Spinal cord (tissue), 10 donors: ENCODE data around the gene GPR3. TPM values are rescaled to one million over a fixed set of nuclear protein-coding genes. Genes with fewer than 3 reads are reported as not detected.
"Not testable (repeated sequence)": the region's sequence is repeated elsewhere in the genome, so short reads cannot be mapped to it uniquely, and the experiment has no call there.

Experiments
- DNase-seq, 6 donors: peaks; one replicate each; pipeline versions ENCODE4 v3.0.0 to v3.0.0-alpha.2; 2013 to 2015; ENCODE audit warnings: low spot score in 6 of 6, low read depth in 4 of 6
- H3K27ac ChIP-seq: one replicate; pipeline ENCODE4 v1.5.1; 2013; ENCODE audit warnings: low read depth, low read length, control low read depth
- H3K27me3 ChIP-seq: one replicate; pipeline ENCODE4 v1.6.1; 2013; ENCODE audit warnings: low read length; ENCODE audit not compliant: control insufficient read depth, insufficient read depth
- H3K36me3 ChIP-seq: one replicate; pipeline ENCODE4 v1.6.1; 2013; ENCODE audit warnings: low read length; ENCODE audit not compliant: control insufficient read depth, insufficient read depth
- H3K4me1 ChIP-seq: one replicate; pipeline ENCODE4 v1.6.1; 2013; ENCODE audit warnings: low read length; ENCODE audit not compliant: control insufficient read depth, insufficient read depth
- H3K4me3 ChIP-seq: one replicate; pipeline ENCODE4 v1.5.1; 2013; ENCODE audit warnings: low read depth, low read length, control low read depth
- H3K9me3 ChIP-seq: one replicate; pipeline ENCODE4 v1.6.1; 2013; ENCODE audit warnings: low read length; ENCODE audit not compliant: control insufficient read depth, insufficient read depth
- WGBS: methylation state at CpG from one replicate; pipeline ENCODE4 v1.1.5; 2013; ENCODE audit warnings: missing lambda C conversion rate; ENCODE audit not compliant: insufficient coverage; 5-methylcytosine and 5-hydroxymethylcytosine counted together
- polyA plus RNA-seq, 2 donors: library from polyadenylated mRNA; unstranded; fragments of 120-200 nt; gene quantifications; one replicate each; pipeline ENCODE4 v1.2.1, GENCODE V29; 2013; ENCODE audit not compliant: insufficient read length in 2 of 2
- total RNA-seq, 2 donors: library from RNA; depleted of rRNA in 1 of 2; stranded (reverse); fragments of 120-200 nt in 1 of 2; fragments of >200 nt in 1 of 2; gene quantifications; one replicate each; pipeline versions ENCODE4 v1.2.3 to v1.2.4, GENCODE V29; 2013 to 2014
- donor health status: healthy.

The GPR3 gene
- total and polyA plus RNA-seq, 4 donors, result 0.66 to 3.6 (median 2.4) TPM

GRCh38 chr1:27405598-27406361 is 13.4 kb downstream of the GPR3 start:
- not testable (repeated sequence) for H3K9me3 ChIP-seq, H3K27me3 ChIP-seq, H3K4me3 ChIP-seq
- Histone ChIP-seq H3K27ac (peak overlapping the region; percentile 90), H3K4me1 (peaks cover 65% of the 10 kb centered on the region), H3K36me3 (peaks cover 46% of the 10 kb centered on the region)
- WGBS, result 44% methylated on average over 13 of the region's 18 CpGs
- DNase-seq, result peak in 1 of 6 donors; percentile 50

- H3K4me3 ChIP-seq, result no peak overlapping the region
- peak overlapping the region; percentile 90 for H3K27ac ChIP-seq
- 11% methylated on average over 2 of the region's 4 CpGs for WGBS
- H3K4me1 ChIP-seq, result peaks cover 60% of the 10 kb centered on the region
- no peaks in the 10 kb centered on the region for H3K27me3 ChIP-seq
- no peaks in the 10 kb centered on the region for H3K9me3 ChIP-seq
- DNase-seq, result peak in 2 of 6 donors; percentile 45 to 62
- H3K36me3 ChIP-seq, result peaks cover 51% of the 10 kb centered on the region
These were observed 13.9 kb downstream of the GPR3 start for GRCh38 chr1:27406362-27406680.

- not testable (repeated sequence) for H3K4me3 ChIP-seq, DNase-seq, H3K9me3 ChIP-seq, H3K27me3 ChIP-seq
- Histone ChIP-seq H3K27ac (peak overlapping the region; percentile 90), H3K4me1 (peaks cover 55% of the 10 kb centered on the region), H3K36me3 (peaks cover 56% of the 10 kb centered on the region)
- WGBS, result 56% methylated on average over 2 of the region's 2 CpGs
These were observed 14.4 kb downstream of the GPR3 start for GRCh38 chr1:27406791-27407190.

- peaks cover 65% of the 10 kb centered on the region for H3K36me3 ChIP-seq
- no peak overlapping the region for H3K4me3 ChIP-seq
- no peaks in the 10 kb centered on the region for H3K9me3 ChIP-seq
- WGBS, result 92% methylated on average over 8 of the region's 9 CpGs
- no peaks in the 10 kb centered on the region for H3K27me3 ChIP-seq
- peaks cover 45% of the 10 kb centered on the region for H3K4me1 ChIP-seq
- no peak for DNase-seq
- no peak overlapping the region for H3K27ac ChIP-seq
These were observed 15.7 kb downstream of the GPR3 start for GRCh38 chr1:27408151-27408550.

DNA sequence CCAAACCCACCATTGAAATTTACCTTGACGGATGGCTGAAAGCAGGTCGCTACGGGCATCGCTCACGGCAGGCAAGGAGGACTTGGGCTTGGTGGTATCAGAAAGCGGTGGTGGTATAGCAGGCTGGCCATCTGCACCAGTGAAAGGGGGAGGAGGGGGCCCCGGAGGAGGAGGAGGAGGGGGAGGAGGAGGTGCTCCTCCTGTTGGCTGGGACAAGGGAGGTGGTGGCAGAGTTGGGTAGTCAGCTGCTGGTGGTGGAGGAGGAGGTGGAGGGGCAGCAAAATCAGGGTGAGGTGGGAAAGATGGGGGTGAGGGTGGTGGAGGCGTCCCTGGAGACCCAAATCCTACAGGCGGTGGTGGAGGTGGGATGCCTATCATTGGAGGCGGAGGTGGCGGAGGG is 17.2 kb downstream of the GPR3 start:
- WGBS, result 89% methylated on average over 10 of the region's 11 CpGs
- H3K27ac ChIP-seq, result no peak overlapping the region
- no peak for DNase-seq
- H3K4me1 ChIP-seq, result peaks cover 37% of the 10 kb centered on the region
- H3K9me3 ChIP-seq, result no peaks in the 10 kb centered on the region
- peaks cover 69% of the 10 kb centered on the region for H3K36me3 ChIP-seq
- H3K27me3 ChIP-seq, result no peaks in the 10 kb centered on the region
- no peak overlapping the region for H3K4me3 ChIP-seq

- no peak for DNase-seq
- Histone ChIP-seq H3K9me3 (no peaks in the 10 kb centered on the region), H3K4me3 (no peak overlapping the region), H3K27ac (no peak overlapping the region), H3K27me3 (no peaks in the 10 kb centered on the region), H3K4me1 (peaks cover 30% of the 10 kb centered on the region), H3K36me3 (peaks cover 65% of the 10 kb centered on the region)
- 100% methylated on average over 1 of the region's 2 CpGs for WGBS
These were observed 18.3 kb downstream of the GPR3 start for GRCh38 chr1:27410709-27411108.

- WGBS, result 100% methylated on average over 1 of the region's 4 CpGs
- no peak for DNase-seq
- Histone ChIP-seq H3K27me3 (no peaks in the 10 kb centered on the region), H3K4me1 (peaks cover 12% of the 10 kb centered on the region), H3K4me3 (no peak overlapping the region), H3K36me3 (peaks cover 67% of the 10 kb centered on the region), H3K27ac (peak overlapping the region; percentile 69), H3K9me3 (no peaks in the 10 kb centered on the region)
These were observed 20.1 kb downstream of the GPR3 start for GRCh38 chr1:27412502-27412901.

DNA sequence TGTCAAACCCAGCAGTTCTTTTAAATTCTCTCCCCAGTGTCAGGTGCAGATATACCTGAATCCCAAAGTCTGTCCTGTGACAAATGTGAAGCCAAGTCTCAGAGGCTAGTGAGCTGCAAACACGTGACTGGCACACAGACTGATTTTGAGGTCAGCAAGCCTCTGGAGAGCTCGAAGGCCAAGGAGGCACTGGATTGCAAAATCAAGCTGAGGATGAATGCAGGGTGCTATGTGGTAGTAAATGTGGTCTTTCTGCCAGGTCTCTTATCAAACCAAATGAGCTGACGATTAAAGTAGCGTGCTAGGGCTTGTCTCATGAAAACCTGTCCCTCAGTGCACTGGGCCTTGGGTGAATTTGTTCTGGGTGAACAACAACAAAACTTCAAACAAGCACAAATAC is 20.6 kb downstream of the GPR3 start:
- no peak for DNase-seq
- WGBS, result 74% methylated on average over 2 of the region's 4 CpGs
- Histone ChIP-seq H3K27me3 (no peaks in the 10 kb centered on the region), H3K9me3 (no peaks in the 10 kb centered on the region), H3K27ac (peak overlapping the region; percentile 69), H3K4me1 (peaks cover 15% of the 10 kb centered on the region), H3K36me3 (peaks cover 65% of the 10 kb centered on the region), H3K4me3 (no peak overlapping the region)

DNA sequence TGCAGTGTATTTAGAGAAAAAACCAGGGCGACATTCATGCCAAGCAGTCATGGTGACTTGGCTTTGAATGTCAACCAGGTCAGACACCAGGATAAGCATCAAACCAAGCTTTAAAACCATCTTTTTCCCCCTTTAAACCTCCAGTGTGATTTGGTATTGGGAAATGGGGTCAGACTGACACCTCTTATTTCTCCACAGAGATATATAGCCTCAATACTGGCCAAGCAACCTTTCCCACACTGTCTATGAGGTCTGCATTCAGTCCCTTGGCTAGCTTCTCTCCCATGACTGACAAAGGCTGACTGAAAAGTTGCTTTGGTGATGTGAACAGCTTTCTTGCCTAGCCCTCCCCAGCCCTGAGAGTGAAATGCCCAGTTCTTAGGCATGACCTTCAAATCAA is 21.7 kb downstream of the GPR3 start:
- no CpG with 5 or more reads among the region's 1 CpG for WGBS
- no peaks in the 10 kb centered on the region for H3K27me3 ChIP-seq
- H3K27ac ChIP-seq, result peak overlapping the region; percentile 69

DNA sequence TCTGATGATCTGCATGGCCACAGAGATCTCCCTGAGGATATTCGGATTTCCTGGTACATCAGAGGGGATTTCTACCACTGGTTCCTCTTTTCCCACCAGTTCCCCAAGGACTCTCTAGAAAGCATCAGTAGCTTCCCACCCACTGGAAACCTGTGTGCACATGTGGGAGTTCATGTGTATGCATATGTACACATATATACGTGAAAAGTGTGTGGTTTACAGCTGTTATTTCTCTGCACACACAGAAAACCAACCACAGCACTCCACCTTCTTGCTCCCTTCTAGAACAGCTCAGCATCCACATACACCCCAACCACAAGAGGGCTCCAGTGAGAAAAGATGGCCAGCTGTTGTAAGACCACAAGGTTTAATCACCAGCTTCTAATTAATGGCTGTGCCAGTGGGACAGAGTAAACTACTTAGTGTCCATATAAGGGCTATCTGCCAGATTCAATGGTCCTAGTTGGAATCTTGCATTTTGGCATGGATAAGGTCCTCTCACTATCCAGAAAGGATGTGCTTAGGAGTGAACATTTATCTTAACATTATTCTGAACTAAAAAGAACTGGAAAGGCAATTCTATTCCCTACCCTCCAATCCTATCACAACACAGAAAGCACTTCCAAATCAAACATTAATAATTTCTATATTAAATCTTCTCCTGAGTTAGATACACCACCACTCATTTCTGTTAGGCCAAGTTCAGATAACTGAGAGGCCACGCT is 24.1 kb downstream of the GPR3 start:
- H3K27ac ChIP-seq, result peak overlapping the region; percentile 84
- no peaks in the 10 kb centered on the region for H3K27me3 ChIP-seq
- peaks cover 31% of the 10 kb centered on the region for H3K36me3 ChIP-seq
- peaks cover 24% of the 10 kb centered on the region for H3K4me1 ChIP-seq
- WGBS, result 100% methylated on average over 1 of the region's 3 CpGs
- no peaks in the 10 kb centered on the region for H3K9me3 ChIP-seq
- H3K4me3 ChIP-seq, result no peak overlapping the region
- peak in 2 of 6 donors; percentile 62 to 70 for DNase-seq

More for the DNA sequence above, 21.7 kb downstream of the GPR3 start:
- Histone ChIP-seq H3K36me3 (peaks cover 55% of the 10 kb centered on the region), H3K4me1 (peaks cover 20% of the 10 kb centered on the region), H3K9me3 (no peaks in the 10 kb centered on the region), H3K4me3 (no peak overlapping the region)
- DNase-seq, result peak in 5 of 6 donors; percentile 62 to 88 (median 76)
